IMR-90 (cell line): ENCODE data around the gene CLUH. TPM values are rescaled to one million over a fixed set of nuclear protein-coding genes. Genes with fewer than 3 reads are reported as not detected.

Experiments
- ATAC-seq: fragments of 200-7000 bp; cut with Tn5 transposase; 2 replicates; pipeline ENCODE4 v1.9.1; 2020; ENCODE audit warnings: low read depth, mild to moderate bottlenecking, moderate library complexity
- BruUV-seq: library from RNA; stranded (reverse); fragments of 400-500 nt; replicated peaks from 2 replicates; lab custom pipeline; 2021; lab: Mats Ljungman, UMichigan
- CTCF ChIA-PET: fragments of 300-600 bp; formaldehyde crosslinking; extraction: SDS; loops from one replicate; lab custom pipeline; 2021; ENCODE audit warnings: antibody characterized with exemption; lab: Yijun Ruan, JAX
- POLR2A ChIA-PET: fragments of 300-600 bp; sonication (Branson Sonifier 250); formaldehyde crosslinking; loops from one replicate; lab custom pipeline; 2022; ENCODE audit warnings: antibody characterized with exemption; ENCODE audit not compliant: unreplicated experiment; lab: Charles Lee
- DNase-seq: peaks from one replicate; pipeline ENCODE4 v3.0.0; 2013
- H2AFZ ChIP-seq: replicated peaks from 2 replicates; pipeline ENCODE3; 2013; ENCODE audit warnings: low read length, mild to moderate bottlenecking; ENCODE audit not compliant: poor library complexity
- H2AK5ac ChIP-seq: 2 replicates; pipeline ENCODE4 v1.6.1; 2013; ENCODE audit warnings: low read depth, low read length, inconsistent platforms
- H2AK9ac ChIP-seq: replicated peaks from 2 replicates; pipeline ENCODE3; 2013; ENCODE audit warnings: mild to moderate bottlenecking, low read depth, low read length, moderate library complexity; ENCODE audit not compliant: poor library complexity
- H2BK120ac ChIP-seq: 2 replicates; pipeline ENCODE4 v1.6.1; 2013; ENCODE audit warnings: low read depth, low read length, inconsistent platforms
- H2BK15ac ChIP-seq: 3 replicates; pipeline ENCODE4 v1.6.1; 2013; ENCODE audit warnings: low read depth, low read length, inconsistent platforms
- H2BK20ac ChIP-seq: 2 replicates; pipeline ENCODE4 v1.6.1; 2013; ENCODE audit warnings: low read depth, mild to moderate bottlenecking, inconsistent platforms, low read length, moderate library complexity
- H2BK5ac ChIP-seq: 2 replicates; pipeline ENCODE4 v1.6.1; 2013; ENCODE audit warnings: mild to moderate bottlenecking, low read depth, low read length, inconsistent platforms; ENCODE audit not compliant: poor library complexity, severe bottlenecking
- H3K14ac ChIP-seq: replicated peaks from 2 replicates; pipeline ENCODE4 v1.6.1; 2013; ENCODE audit warnings: low read depth, low read length, inconsistent platforms
- H3K18ac ChIP-seq: 2 replicates; pipeline ENCODE4 v1.6.1; 2013; ENCODE audit warnings: low read depth, low read length, control low read depth
- H3K23ac ChIP-seq: 2 replicates; pipeline ENCODE4 v1.6.1; 2013; ENCODE audit warnings: low read depth, low read length, inconsistent platforms
- H3K27ac ChIP-seq: 2 replicates; pipeline ENCODE4 v1.5.1; 2013; ENCODE audit warnings: mild to moderate bottlenecking, control low read depth, low read length; ENCODE audit not compliant: insufficient read depth
- H3K27me3 ChIP-seq: 2 replicates; pipeline ENCODE4 v1.6.1; 2013; ENCODE audit warnings: low read length; ENCODE audit not compliant: control insufficient read depth, insufficient read depth
- H3K36me3 ChIP-seq: 2 replicates; pipeline ENCODE4 v1.6.1; 2013; ENCODE audit warnings: low read length, mixed read lengths; ENCODE audit not compliant: control insufficient read depth, insufficient read depth
- H3K4ac ChIP-seq: 2 replicates; pipeline ENCODE4 v1.6.1; 2013; ENCODE audit warnings: low read depth, low read length, inconsistent platforms
- H3K4me1 ChIP-seq: 2 replicates; pipeline ENCODE4 v1.6.1; 2013; ENCODE audit warnings: low read length, mixed read lengths; ENCODE audit not compliant: control insufficient read depth, insufficient read depth
- H3K4me2 ChIP-seq: 2 replicates; pipeline ENCODE4 v1.6.1; 2013; ENCODE audit warnings: low read depth, mild to moderate bottlenecking, control low read depth, low read length, moderate library complexity
- H3K4me3 ChIP-seq: 2 replicates; pipeline ENCODE4 v1.5.1; 2013; ENCODE audit warnings: low read depth, mild to moderate bottlenecking, control low read depth, low read length, moderate library complexity; ENCODE audit not compliant: insufficient read depth
- H3K56ac ChIP-seq: 2 replicates; pipeline ENCODE4 v1.6.1; 2013; ENCODE audit warnings: low read length, inconsistent platforms; ENCODE audit not compliant: insufficient read depth; ENCODE audit errors: extremely low read depth
- H3K79me1 ChIP-seq, 2 experiments: 2 replicates each; pipeline ENCODE4 v1.6.1; 2013; ENCODE audit warnings: low read length in 2 of 2, inconsistent platforms in 1 of 2, low read depth in 1 of 2
- H3K9ac ChIP-seq: 2 replicates; pipeline ENCODE4 v1.6.1; 2013; ENCODE audit warnings: low read depth, low read length, control low read depth
- H3K9me1 ChIP-seq: 2 replicates; pipeline ENCODE4 v1.6.1; 2013; ENCODE audit warnings: low read length, inconsistent platforms; ENCODE audit not compliant: insufficient read depth
- H3K9me3 ChIP-seq: 2 replicates; pipeline ENCODE4 v1.6.1; 2013; ENCODE audit warnings: low read length; ENCODE audit not compliant: control insufficient read depth, insufficient read depth
- H4K20me1 ChIP-seq: 2 replicates; pipeline ENCODE4 v1.6.1; 2013; ENCODE audit warnings: low read length, inconsistent platforms; ENCODE audit not compliant: insufficient read depth
- H4K5ac ChIP-seq: 2 replicates; pipeline ENCODE4 v1.6.1; 2013; ENCODE audit warnings: mild to moderate bottlenecking, low read depth, low read length, control low read depth
- H4K8ac ChIP-seq, 2 experiments: 2 replicates each; pipeline ENCODE4 v1.6.1; 2013; ENCODE audit warnings: low read depth in 2 of 2, low read length in 2 of 2, control low read depth in 1 of 2, inconsistent platforms in 1 of 2
- H4K91ac ChIP-seq: 2 replicates; pipeline ENCODE4 v1.6.1; 2013; ENCODE audit warnings: low read depth, low read length, inconsistent platforms; ENCODE audit not compliant: insufficient read depth
- CTCF ChIP-seq: conservative IDR thresholded peaks from 2 replicates; pipeline ENCODE4 v1.5.1; 2012; ENCODE audit warnings: mild to moderate bottlenecking, low read depth, low read length, improper control_type of control experiment
- ELK1 ChIP-seq: fragments of 150-350 bp; IDR thresholded peaks from 2 replicates; pipeline ENCODE4 v1.6.1; 2016; ENCODE audit warnings: low read depth, mild to moderate bottlenecking, low read length, moderate library complexity, borderline replicate concordance
- FOS ChIP-seq: fragments of 150-350 bp; IDR thresholded peaks from 2 replicates; pipeline ENCODE4 v1.6.1; 2016; ENCODE audit warnings: low read depth, low read length
- MAFK ChIP-seq: IDR thresholded peaks from 2 replicates; pipeline ENCODE4 v1.6.1; 2012; ENCODE audit warnings: low read depth, low read length, improper control_type of control experiment
- MAZ ChIP-seq: IDR thresholded peaks from 2 replicates; pipeline ENCODE4 v1.6.1; 2012; ENCODE audit warnings: low read depth, mild to moderate bottlenecking, low read length, improper control_type of control experiment, moderate library complexity, borderline replicate concordance
- MXI1 ChIP-seq: IDR thresholded peaks from 2 replicates; pipeline ENCODE4 v1.6.1; 2012; ENCODE audit warnings: low read depth, mild to moderate bottlenecking, low read length, moderate library complexity, borderline replicate concordance
- NFE2L2 ChIP-seq: fragments of 150-350 bp; IDR thresholded peaks from 2 replicates; pipeline ENCODE4 v1.6.1; 2016; ENCODE audit warnings: low read depth, mild to moderate bottlenecking, low read length
- POLR2A ChIP-seq: IDR thresholded peaks from 2 replicates; pipeline ENCODE4 v1.6.1; 2012; ENCODE audit warnings: mild to moderate bottlenecking, low read depth, low read length
- RAD21 ChIP-seq: IDR thresholded peaks from 2 replicates; pipeline ENCODE4 v1.6.1; 2012; ENCODE audit warnings: low read length, improper control_type of control experiment
- RCOR1 ChIP-seq: IDR thresholded peaks from 2 replicates; pipeline ENCODE4 v1.6.1; 2012; ENCODE audit warnings: mild to moderate bottlenecking, low read length, improper control_type of control experiment; ENCODE audit not compliant: insufficient replicate concordance
- RFX5 ChIP-seq: IDR thresholded peaks from 2 replicates; pipeline ENCODE4 v1.8.0; 2012; ENCODE audit warnings: low read depth, mild to moderate bottlenecking, low read length, moderate library complexity
- WGBS, 2 experiments: methylation state at CpG; one replicate each; pipeline versions ENCODE4 v1.1.5 to v1.1.7; 2013; ENCODE audit warnings: missing lambda C conversion rate in 2 of 2; ENCODE audit not compliant: insufficient read length in 1 of 2; ENCODE audit errors: extremely low coverage in 2 of 2; 5-methylcytosine and 5-hydroxymethylcytosine counted together
- dilution Hi-C: fragments of 300-500 bp; cut with HindIII; formaldehyde crosslinking; loops from one replicate; pipeline ENCODE4 v1.14.3; 2018; ENCODE audit warnings: low sequenced_read_pairs; ENCODE audit not compliant: unreplicated experiment
- in situ Hi-C: fragments of 300-500 bp; cut with MboI; formaldehyde crosslinking; loops from 3 replicates; pipeline ENCODE4 v1.14.3; 2019; ENCODE audit warnings: low sequenced_read_pairs, inconsistent platforms, mixed read lengths
- intact Hi-C: fragments of 100-400 bp; cut with micrococcal nuclease; formaldehyde crosslinking; loops from 2 replicates; pipeline ENCODE4 v1.10.0; 2022
- polyA plus RNA-seq, 3 experiments: library from polyadenylated mRNA; depleted of rRNA; stranded (reverse); fragments of >200 nt; gene quantifications; 2 replicates each; pipeline ENCODE4 v1.2.3, GENCODE V29; 2012; ENCODE audit warnings: low replicate concordance in 1 of 3
- total RNA-seq: library from RNA; depleted of rRNA; stranded (reverse); fragments of >200 nt; gene quantifications from 2 replicates; pipeline ENCODE4 v1.2.3, GENCODE V29; 2012

The CLUH gene
- total and polyA plus RNA-seq, 2 of the 4 experiments (the other 2 are of a cell fraction), result 12.9 to 42.0 TPM

- Histone ChIP-seq H3K27me3 (peaks cover 21% of the 10 kb centered on the region), H2AK5ac (no peak overlapping the region), H3K36me3 (no peaks in the 10 kb centered on the region), H4K5ac (no peak overlapping the region), H3K9me3 (no peaks in the 10 kb centered on the region), H3K56ac (no peak overlapping the region), H3K23ac (no peak overlapping the region), H3K14ac (no peak overlapping the region), H3K4me2 (no peak overlapping the region), H3K27ac (no peak overlapping the region), H3K4ac (no peak overlapping the region), H2BK120ac (no peak overlapping the region), H2BK5ac (no peak overlapping the region), H4K91ac (no peak overlapping the region), H3K4me1 (no peaks in the 10 kb centered on the region), H2AK9ac (no peak overlapping the region), H3K18ac (no peak overlapping the region), H3K9me1 (no peaks in the 10 kb centered on the region), H2BK15ac (no peak overlapping the region), H2AFZ (no peak overlapping the region), H4K8ac (no peak overlapping the region), H2BK20ac (no peak overlapping the region), H3K79me1 (no peaks in the 10 kb centered on the region), H4K20me1 (no peaks in the 10 kb centered on the region), H3K4me3 (no peak overlapping the region), H3K9ac (no peak overlapping the region)
- POLR2A ChIA-PET, result no interaction called here
- WGBS, 2 experiments, result 93% methylated on average over 3 of the region's 13 CpGs; no CpG with 5 or more reads in 1 of the 2 experiments
- dilution Hi-C loops (no loop called here), in situ Hi-C loops (no loop called here), intact Hi-C loops (no loop called here)
- no peak for DNase-seq
- BruUV-seq, result no TSS peak
- peak; percentile 35 for ATAC-seq
- no peak for TF ChIP-seq RFX5
- no peak for TF ChIP-seq CTCF
- TF ChIP-seq POLR2A, result no peak
- TF ChIP-seq RAD21, result no peak
- TF ChIP-seq ELK1, result no peak
- no peak for TF ChIP-seq MAFK
- TF ChIP-seq FOS, result no peak
- TF ChIP-seq MXI1, result no peak
- TF ChIP-seq RCOR1, result no peak
- TF ChIP-seq NFE2L2, result no peak
- no peak for TF ChIP-seq MAZ
- CTCF ChIA-PET, result no interaction called here
Measured at GRCh38 chr17:2718150-2718938, 6.8 kb upstream of the CLUH start.
